Dedifferentiated amniotic fluid mesenchymal stem cell (primary cell): ENCODE results near the gene CTTNBP2NL.
A peak's percentile ranks its signal among the peaks of the same experiment; 100 is the strongest.
"Not testable (repeated sequence)": the region's sequence is repeated elsewhere in the genome, so short reads cannot be mapped to it uniquely, and the experiment has no call there.

Experiments
- DNase-seq: peaks from one replicate; pipeline ENCODE4 v3.0.0-alpha.2; 2016; ENCODE audit errors: extremely low spot score

Gene CTTNBP2NL

DNA sequence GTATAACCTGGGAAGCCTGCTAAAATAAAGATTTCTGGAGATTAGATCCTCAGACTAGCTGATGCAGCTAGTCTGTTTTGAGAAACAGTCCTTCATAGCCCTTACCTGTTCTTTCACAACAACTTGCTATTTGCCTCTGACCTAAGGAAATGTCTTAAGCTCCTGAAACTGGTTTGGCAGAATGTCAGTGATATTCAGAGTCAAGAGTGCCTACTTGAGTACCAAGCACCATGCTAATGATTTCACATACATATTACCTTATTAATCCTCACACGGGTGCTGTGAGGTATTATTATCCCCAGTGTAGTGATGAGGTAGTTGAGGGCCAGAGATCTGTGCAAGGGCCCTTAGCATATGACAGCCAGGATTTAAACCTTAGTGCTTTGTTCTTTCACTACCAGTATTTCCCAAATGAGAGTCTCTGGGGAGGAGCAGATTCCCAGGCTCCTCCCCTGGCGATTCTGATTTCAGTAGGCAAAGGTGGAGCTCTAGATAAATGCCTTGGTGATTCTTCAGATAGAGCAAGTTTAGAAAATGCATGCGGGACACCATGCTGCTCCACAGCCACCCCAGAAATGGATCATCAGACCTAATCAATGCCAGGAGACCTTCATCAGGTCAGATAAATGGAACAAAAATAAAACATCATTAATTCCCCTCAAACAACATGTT is 65.3 kb downstream of the CTTNBP2NL start:
- DNase-seq: no peak

DNA sequence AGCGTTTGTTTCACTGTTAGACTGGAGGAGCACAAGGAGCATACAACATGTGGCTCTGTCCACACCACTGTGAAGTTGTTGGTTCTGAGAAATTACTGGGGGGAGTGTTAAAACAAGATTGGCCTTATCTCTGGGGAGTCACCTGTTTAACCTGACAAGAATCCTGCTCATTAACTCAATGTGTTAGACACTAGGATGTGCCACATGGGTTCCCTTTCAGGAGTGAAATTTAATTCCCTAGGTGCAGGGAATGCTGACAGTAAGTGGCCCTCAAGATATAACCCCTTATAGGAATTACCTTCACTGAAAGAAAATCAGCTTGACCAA is 66.9 kb downstream of the CTTNBP2NL start:
- DNase-seq: no peak

DNA sequence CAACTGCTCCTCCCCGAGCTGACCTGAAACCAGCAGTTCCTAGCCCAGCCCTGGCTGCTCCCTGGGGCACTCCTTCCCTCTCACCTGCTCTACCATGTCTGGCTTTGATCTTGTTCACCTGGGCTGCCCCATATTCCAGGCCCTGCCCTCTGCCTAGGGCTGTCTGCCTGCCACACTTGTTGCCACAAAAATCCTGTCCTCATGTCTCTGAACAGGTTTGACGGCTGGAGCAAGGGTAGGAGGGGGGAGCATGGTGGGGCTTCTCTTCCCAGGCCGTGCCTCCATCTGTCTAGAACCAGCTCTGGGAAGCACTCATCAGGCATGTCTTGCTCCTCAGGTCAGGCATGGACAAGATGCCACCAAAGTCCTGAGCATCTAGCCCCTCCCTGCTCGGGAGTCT is 68.5 kb downstream of the CTTNBP2NL start:
- no peak for DNase-seq

DNA sequence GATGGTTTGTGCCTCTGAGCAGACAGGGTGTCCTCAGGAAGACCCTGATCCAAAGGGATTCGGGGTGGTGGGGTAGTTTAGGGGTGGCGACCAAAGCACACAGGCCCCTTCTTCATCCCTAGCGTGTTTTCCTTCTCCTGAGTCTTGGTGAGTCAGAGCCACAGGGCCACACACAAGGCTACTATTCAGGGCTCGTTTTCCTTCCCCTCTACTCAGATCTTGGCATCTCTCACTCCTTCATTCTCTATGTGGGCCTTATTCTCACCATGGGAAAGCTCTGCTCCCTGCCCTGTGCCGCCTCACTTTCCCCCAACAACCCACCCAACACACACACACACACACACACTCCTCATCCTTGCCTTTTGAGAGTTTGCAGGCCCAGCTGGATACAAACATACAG is 69.1 kb downstream of the CTTNBP2NL start:
- no peak for DNase-seq

DNA sequence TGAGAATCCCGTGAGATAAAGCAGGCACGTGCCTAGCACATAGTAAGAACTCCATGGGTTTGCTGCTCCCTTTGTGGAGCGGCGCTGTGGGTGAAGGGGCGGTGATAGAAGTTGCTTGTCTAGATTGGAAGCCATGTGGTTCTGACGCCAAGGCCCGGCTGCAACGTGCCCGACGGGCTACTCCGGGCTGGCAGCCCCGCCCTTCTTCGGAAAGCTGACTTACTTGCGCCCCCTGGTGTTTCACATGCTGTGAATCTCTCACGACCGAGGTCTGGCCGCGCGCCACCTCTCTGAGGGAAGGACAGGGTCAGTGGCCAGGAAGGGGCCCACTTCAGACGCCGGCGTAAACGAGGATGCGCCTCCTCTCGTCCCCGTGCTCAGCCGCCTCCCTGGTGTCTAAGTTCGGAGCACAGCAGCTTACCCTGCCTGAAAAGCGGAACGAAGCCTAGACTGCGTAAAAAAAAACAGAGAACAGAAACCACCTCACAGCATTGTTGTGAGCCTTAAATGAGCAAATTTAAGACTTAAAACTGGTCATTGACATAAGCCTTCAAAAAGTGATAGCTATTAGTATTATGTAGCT is 70.2 kb downstream of the CTTNBP2NL start:
- DNase-seq: peak; percentile 95

DNA sequence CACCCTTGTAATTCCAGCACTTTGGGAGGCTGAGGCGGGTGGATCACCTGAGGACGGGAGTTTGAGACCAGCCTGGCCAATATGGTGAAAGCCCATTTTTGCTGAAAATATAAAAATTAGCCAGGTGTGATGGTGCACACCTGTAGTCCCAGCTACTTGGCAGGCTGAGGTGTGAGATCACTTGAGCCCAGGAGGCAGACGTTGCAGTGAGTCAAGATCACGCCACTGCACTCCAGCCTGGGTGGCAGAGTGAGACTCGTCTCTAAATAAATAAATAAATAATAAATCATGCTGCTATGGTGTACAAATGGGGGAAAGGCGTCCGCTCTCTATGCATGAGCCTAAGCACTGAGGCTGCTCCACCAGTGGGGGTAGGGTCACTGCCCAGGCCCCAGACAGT is 74.3 kb downstream of the CTTNBP2NL start:
- not testable (repeated sequence) for DNase-seq

DNA sequence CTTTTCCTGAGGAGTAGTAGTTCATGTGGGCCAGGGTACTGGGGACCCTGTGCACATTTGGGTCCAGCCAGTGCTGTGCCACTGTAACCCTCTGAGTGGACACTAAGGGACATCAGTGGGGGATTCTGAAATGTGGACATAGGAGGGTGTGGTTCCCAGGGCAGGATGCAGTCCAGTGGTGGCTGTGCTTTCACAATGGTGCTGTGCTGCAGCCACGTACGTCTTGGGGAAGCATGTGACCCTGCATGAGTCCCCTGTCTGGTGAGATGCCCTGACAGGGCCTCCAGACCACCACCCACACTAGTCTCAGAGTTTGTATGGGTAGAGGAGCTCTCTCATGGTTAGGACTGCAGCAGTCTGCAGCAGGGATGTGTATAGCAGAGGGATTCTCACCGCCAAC is 75.0 kb downstream of the CTTNBP2NL start:
- DNase-seq: no peak

DNA sequence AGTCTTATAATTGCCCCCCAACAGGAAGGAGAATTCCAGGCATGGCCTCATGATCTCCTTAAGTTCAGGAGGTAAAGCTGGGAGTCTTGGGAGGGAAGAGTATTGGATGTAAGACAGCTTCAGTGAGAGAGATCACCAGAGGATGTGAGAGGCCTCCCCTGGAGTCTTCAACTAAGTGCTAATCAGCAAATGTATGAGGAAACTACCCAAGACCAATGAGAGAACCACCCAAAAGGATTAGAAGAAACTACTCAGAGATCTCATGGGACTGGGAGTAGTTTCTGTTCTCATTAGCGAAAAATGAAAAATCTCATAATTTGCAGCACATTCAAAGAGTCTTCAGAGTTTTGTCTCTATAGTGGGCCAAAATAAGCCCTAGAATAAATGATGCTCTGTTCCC is 76.1 kb downstream of the CTTNBP2NL start:
- no peak for DNase-seq

DNA sequence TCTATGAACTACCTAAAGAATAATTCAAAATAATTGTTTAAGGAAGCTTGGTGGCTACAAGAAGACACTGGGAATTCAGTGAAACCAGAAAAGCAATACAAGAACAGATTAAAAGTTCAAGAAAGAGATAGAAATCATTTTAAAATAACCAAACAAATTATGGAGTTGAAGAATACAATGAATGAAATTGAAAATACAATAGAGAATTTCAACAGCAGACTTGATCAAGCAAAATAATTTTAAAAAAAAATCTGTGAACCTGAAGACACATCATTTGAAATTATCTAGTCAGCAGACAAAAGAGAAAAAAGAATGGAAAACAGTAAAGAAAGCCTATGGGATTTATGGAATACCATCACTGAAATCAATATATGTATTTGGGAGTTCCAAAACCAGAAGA is 81.5 kb downstream of the CTTNBP2NL start:
- no peak for DNase-seq

DNA sequence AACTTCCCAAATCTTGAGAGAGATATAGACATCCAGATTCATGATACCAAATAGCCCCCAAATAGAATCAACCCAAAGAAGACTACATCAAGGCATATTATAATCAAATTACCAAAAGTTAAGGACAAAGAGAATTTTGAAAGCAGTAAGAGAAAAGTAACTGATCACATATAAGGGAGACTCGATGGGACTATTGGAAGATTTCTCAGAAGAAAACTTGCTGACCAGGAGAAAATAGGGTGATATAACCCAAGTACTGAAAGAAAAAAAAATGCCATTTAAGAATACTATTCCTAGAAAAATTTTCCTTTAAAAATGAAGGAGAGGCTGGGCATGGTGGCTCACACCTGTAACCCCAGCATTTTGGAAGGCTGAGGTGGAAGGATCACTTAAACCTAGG is 82.3 kb downstream of the CTTNBP2NL start:
- DNase-seq: no peak

DNA sequence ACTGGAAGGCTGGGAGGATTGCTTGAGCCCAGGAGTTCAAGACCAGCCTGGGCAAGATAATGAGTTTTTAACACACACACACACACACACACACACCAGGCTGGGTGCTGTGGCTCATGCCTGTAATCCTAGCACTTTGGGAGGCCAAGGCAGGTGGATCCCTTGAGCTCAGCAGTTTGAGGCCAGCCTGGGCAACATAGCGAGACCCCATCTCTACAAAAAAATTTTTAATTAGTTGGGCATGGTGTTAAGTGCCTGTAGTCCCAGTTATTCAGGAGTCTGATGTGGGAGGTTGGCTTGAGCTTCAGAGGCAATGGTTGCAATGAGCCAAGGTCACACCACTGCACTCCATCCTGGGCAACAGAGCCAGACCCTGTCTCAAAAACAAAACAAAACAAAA is 90.0 kb downstream of the CTTNBP2NL start:
- DNase-seq: not testable (repeated sequence)

DNA sequence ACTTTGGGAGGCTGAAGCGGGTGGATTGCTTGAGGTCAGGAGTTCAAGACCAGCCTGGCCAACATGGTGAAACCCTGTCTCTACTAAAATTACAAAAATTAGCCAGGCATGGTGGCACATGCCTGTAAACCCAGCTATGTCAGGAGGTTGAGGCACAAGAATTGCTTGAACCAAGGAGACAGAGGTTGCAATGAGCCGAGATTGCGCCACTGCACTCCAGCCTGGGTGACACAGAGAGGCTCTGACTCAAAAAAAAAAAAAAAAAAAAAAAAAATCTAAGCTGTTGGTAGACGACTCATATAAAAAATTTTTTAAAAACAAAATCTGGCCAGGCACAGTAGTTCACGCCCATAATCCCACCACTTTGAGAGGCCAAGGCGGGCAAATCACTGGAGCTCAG is 91.7 kb downstream of the CTTNBP2NL start:
- not testable (repeated sequence) for DNase-seq

DNA sequence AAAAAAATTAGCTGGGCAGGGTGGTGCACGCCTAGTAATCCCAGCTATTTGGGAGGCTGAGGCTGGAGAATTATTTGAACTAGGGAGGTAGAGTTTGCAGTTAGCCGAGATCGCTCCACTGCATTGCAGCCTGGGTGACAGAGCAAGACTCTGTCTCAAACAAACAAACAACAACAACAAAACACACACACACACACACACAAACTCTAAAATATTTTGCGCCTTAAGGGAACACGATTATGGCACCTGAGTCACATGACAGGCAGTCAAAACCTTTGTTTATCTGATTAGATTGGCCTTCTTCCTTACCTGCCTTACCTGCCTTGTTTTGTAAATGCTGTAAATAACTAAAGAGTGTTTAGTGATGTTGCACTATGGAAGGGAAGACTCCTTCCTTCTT is 92.1 kb downstream of the CTTNBP2NL start:
- no peak for DNase-seq

DNA sequence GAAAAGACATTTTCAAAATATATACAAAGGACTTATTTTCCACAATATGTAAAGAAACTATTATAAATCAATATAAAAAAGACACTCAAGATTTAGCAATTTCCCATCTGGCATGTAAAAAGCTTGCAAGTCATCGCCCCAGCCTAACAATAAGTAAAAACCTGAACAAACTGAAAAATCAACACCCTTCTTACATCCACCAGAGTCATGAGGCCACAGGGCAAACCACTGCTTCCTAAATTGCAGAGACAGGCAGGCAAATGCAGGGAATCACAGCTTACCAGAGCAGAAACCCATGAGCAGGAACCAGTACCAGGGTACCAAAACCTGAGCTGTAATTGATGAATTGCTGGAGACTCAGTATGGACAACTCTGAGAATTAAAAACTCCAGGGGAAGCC is 96.1 kb downstream of the CTTNBP2NL start:
- DNase-seq: no peak

DNA sequence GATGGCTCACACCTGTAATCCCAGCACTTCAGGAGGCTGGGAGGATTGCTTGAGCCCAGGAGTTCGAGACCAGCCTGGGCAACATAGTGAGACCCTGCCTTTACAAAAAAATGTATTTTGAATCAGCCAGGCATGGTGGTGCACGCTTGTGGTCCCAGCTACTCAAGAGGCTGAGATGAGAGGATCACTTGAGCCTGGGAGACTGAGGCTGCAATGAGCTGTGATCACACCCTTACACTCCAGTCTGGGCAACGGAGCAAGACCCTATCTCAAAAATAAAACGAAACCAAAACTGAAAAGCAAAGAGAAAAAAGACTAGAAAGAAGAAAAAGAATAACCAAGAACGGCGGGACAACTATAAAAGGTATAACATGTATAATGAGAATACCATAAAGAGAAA is 97.3 kb downstream of the CTTNBP2NL start:
- DNase-seq: no peak

DNA sequence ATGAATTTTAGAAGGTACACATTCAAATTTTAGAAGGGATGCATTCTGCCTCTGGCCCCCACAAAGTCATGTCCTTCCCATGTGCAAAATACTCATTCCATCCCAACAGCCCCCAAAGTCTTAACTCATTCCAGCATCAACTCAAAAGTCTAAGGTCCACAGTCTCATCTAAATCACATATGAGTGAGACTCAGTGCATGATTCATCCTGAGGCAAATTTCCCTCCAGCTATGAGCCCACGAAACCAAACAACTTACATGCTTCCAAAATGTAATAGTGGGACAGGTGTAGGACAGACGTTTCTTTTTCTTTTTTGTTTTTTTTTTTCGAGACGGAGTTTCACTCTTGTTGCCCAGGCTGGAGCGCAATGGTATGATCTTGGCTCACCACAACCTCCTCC is 100.3 kb downstream of the CTTNBP2NL start:
- DNase-seq: no peak

DNA sequence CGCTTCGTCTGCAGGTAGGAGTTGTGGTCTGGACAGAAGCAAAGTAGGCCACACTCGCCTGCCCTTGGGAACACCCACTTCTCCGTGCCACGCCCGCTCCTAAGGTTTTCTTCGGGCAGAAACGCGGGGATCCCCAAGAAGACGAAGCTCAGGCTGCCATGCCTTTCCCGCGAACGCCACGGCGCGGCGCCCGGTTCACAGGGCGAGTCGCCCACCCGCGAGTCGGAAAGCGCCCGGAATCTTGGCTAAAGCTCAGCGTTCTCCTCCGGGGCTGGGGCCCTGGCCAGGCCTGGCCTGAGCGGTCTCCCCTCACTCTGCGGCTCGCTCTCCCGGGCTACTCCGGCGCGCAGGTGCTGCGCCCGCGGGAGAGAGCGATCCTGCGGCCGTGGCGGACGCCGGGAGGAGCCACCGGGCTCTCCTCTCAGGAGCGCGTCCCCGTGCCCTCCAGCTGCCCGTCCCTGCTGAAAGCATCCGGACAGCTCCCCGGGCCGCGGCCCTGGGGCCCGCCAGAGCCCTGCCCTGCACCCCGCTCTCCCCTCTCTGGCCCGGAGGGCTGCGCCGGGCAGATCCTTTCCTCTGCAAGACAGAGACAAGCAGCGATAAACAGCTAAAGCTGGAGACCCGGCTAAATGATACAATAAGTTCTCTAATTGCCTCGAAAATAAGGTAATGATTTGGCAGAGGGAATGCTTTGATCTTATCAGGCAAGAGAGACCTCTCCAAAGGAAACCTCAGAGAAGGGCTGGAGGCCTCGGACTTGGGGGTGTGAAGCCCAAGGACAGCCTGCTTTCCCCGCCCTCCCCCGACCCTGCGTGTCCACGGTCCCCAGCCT is 106.0 kb downstream of the CTTNBP2NL start:
- peak; percentile 63 for DNase-seq

DNA sequence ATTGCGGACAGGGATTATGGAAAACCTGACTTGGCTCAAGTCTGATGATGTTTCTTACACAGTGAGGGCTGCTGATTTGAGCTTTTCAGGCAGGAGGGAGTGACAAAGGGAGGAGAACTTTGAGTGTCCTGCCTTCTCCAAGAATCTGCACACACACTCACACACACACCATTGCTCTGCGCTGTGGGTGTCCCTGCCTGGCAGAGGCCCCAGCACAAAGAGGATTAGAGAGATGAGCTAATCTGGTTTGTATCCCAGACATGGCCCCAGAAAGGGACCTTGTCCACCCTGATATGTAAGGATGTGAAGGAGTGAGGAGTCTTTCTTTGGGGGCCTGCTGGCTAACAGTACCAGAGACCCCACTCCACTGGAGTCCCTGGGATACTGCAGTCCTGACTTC is 106.8 kb downstream of the CTTNBP2NL start:
- no peak for DNase-seq

DNA sequence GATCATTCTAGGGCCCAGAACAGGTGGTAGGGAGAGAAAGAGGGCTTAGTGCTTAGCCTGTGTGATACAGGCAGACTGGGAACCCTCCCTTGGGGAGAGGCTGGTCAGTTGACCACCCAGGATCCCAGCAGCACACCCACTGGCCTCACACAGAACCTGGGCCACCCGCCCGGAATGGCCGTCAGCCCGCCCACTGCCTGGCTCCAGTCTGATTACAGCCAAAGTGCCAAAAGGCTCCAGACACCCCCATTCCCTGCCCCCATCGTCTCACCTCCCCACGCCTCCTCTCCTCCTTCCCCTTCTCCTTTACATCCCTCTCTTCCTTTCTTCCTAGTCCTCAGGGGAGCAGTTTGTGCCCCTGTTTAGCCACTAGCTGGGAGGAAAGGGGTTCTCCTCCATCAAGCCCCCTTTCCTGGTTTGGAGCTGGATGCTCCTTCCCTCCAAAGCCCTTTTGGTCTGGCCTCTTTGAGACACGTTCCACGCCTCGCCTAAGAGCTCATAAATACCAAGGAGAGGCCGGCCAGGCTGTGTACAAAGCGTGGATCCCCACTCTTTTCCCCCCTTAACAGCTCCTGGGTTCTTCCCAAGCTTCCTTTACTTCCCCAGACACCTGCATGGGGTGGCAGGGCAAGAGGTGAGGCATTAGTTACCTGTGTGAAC is 108.1 kb downstream of the CTTNBP2NL start:
- DNase-seq: no peak

DNA sequence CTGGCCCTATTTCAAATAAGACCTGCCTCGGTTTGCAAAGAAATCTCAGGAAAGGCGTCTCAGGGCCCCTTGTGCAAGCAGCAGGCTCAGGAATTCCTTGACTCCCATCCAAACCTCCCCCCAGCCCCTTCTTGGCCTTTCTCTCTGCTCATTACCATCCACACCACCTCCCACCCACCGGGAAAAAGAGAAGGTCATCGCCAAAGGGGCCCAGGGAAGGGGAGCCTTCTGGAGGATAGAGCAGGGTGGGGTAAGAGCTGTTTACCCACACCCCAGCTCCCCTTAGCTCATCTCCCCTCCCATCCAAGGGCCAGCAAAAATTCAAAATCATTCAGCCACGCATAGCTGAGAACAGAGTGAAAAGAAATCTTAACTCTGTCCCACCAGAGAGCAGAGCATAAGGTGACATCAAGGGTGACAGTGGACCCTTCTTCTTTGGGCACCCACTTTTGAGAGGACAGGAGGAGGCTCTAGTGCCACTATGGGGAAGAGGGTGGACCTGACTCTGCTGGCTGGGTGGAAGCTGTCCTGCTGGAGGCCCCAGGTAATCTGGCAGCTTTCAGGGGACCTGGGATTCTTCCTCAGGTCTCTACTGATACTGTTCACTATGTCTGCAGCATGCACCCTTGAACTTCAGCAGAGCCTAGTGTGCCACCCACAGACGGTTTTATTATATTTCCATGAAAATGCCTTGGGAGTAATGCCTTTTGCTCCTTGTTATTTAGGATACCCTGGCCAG is 108.8 kb downstream of the CTTNBP2NL start:
- DNase-seq: no peak

DNA sequence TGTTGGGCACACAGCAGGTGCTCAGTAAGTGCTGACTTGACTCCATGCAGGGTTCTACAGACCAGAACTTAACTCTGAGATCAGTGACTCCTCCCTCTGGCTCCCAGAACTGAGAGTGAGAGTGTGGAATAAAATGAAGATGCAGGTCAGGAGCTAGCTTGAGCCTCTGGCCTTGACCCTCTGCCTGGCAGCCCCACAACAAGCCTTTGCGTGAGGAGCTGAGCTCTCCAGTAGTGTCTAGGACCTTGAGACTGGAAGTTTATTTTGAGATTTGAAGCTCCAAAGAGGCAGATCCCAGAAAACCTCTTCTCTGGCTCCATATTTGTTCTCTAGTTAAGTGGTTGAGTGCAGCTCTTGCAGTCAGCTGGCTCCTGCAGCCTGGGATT is 109.4 kb downstream of the CTTNBP2NL start:
- DNase-seq: no peak

DNA sequence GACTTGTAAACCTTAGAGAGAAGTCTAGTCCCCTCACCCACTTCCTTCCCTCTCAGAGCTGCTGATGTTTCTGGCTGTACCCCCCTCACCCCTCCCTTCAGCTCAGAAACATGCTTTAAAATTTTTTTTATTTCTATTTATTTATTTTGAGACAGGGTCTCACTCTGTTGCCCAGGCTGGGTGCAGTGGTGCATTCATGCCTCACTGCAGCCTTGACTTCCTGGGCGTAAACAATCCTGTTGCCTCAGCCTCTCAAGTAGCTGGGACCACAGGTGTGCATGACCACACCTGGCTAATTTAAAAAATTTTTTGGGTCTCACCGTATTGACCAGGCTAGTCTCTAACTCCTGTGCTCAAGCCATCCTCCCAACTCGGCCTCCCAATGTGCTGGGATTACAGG is 109.9 kb downstream of the CTTNBP2NL start:
- DNase-seq: no peak
